GM18858 (cell line): Measurements from ENCODE around the gene KYAT1.

Source experiments
- ATAC-seq: cut with Tn5 transposase; IDR thresholded peaks from one replicate; pipeline ENCODE4 v1.9.1; 2021; ENCODE audit not compliant: unreplicated experiment

KYAT1 gene

DNA sequence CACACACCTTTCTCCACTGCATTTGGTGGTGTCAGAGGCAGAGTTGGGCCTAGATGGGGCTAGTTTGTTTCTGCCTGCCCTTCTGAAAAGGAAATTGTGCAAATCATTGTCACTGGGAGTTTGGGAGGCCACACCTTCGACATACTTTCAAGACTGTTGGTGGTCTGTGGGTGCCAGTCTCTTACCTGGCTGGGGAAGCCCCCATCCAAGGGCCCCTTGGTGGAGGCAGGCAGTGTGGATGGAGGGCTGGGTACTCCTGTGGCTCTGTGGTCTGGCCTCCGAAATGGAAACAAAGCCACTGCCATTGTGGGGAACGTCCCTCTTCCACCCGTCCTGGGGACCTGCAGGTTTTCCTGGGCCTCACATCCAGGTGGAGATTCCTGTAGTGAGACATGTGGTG, 28.1 kb upstream of the KYAT1 start:
- no peak for ATAC-seq

- no peak for ATAC-seq
These were observed 26.6 kb upstream of the KYAT1 start for GRCh38 chr9:128908372-128908771.

DNA sequence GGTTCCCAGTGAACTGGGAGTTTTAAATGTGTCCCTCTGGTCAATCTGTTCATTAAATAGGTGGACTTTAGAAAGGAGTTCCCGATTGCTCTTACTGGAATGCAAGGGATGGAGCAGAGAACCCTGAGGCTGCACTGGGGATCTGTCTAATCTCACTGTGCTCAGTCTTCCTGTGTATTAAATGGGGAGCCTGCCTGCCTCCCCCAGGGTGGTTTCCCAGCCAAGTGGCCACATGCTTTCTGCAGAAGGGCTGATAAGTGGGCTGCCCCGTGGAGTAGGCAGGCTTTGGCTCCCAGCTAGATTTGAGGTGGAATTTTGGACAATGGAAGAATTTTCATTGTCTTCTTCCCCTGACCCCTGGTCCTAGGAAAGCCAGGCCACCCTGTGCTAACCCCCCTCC, 25.0 kb upstream of the KYAT1 start:
- no peak for ATAC-seq

DNA sequence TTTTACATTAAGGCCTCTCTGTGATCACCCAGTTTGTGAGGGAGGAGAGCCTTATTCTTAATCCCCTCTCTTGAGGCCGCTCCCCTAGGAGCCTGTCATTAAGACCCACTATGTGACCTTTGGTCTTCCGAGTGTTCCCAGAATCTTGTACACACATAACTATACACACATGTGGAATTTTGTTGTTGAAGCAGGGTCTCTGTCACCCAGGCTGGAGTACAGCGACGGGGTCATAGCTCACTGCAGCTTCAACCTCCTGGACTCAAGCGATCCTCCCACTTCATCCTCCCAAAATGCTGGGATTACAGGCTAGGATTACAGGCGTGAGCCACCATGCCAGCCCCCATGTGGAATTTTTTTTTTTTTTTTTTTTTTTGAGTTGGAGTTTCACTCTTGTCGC, 24.2 kb upstream of the KYAT1 start:
- ATAC-seq, result no peak

- no peak for ATAC-seq
These were observed 22.3 kb upstream of the KYAT1 start for GRCh38 chr9:128903871-128904620.

DNA sequence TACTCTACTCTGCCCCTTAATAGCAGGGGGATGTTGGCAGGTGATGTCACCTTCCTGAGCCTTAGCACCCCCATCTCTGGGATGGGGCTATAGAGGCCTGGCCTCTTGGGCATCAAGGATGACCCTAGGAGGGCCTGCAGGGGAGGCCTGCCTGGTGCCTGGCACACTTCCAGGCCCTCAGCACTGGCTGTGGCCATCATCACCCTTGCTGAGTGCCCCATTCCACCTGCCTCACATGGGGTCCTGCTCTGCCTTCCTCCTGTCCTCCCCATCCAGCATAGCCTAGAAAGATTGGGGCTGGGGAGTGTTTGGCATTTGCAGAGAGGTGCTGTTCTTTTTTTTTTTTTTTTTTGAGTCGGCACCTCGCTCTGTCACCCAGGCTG, 21.3 kb upstream of the KYAT1 start:
- ATAC-seq, result no peak

DNA sequence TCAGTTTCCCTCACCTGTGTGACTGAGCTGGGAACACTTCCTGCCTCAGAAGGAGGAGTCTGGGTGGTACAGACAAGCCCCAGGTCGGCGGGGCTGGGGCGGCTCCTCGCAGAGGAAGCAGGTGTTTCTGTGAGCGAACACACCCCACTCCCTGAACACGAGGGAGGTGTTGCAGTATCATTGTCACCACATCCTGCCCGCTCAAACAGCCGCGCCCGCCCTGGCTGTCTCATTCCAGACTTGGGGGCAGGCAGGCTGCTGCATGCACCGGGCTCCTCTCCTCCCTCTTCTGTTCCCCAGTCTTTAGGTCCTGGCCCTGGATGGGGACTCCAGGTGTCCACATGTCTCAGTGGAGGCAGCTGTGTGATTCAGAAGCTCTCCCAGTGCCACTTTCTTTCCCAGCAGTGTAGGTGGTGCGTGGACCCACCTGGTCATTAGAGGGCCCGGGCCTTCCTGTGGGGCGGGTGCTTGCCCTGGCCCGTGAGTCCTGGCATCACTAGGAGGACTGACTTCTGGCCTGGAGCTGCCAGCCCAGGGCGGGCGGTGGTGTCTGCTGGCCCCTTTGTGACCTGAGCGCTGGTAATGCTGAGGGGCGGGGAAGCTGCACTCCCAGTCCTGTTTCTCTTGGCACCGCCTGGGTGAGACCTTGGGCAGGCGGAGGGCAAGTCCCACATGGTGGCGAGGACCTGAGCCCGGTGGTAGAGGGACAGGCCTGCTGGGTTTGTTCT, 20.8 kb upstream of the KYAT1 start:
- no peak for ATAC-seq

DNA sequence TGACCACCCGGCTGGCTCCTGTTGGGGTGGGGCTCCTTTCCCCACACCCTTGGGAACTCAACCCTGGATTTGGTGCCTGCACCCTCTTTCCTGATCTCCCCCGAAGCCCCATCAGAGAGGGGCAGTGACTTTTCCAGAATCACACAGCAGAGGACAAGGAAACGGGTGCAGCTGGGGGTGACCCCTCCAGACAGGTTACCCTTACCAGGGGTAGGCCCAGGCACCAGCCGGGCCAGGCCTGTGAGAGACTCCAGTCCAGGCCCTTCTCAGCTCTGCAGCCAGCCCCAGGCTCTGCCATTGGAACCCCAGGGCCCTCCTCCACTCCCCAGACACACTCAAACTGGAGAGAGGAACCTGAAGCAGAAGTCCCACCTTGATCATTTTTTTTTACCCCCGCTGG, 20.1 kb upstream of the KYAT1 start:
- ATAC-seq, result no peak

GRCh38 chr9:128901379-128901778, 19.6 kb upstream of the KYAT1 start:
- ATAC-seq, result no peak

- no peak for ATAC-seq
These were observed 18.0 kb upstream of the KYAT1 start for GRCh38 chr9:128899566-128900322.

DNA sequence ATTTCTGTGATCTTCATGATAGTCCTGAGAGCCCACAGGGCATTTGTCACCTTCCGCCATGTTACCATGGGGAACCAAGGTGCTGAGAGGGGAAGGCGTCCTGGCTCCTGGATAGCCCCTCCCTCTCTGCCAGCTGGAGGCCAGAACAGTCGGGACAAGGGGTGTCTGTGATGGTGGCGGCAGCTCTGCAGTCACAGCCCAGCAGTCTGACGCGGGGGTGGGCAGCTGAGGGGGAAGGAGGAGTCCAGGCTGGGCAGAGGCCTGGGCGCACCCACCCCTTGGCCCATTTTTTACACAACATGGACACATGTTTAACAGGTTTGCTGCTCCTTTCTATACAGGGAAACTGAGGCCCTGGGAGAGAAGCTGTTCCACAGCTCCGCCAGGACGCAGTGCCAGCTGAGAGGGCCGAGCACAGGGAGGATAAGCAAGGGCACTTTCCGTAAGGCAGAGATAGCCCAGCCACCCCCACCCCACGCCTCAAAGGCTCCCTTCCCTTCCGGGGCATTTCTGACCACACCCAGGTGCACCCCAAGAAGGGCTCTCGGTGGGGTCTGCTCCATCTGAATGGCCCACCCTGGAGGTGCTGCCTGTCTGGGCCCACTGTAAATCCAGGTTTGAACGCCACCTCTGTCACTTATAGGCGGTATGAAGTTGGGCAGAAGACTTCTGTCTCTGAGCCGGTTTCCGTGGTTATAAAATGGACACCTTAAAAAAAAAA, 17.3 kb upstream of the KYAT1 start:
- no peak for ATAC-seq

DNA sequence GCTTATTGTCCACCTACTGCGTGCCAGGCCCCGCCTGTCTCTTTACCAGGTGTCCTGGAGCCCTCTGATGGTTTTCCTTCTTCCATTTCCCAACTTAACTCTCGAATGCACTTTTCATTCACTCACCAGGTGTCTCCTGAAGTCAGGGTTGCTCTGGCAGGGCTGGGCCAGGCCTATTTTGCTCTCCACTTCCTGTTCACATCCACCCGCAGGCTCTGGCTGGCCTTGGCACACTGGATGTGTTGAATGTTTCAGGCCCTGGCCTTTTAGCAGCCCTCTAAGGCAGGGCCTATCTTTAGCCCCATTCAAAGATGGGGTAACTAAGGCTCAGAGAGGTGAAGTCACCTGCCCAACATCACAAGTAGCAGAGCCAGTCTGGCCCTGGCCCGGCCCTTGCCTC, 16.6 kb upstream of the KYAT1 start:
- ATAC-seq, result no peak

DNA sequence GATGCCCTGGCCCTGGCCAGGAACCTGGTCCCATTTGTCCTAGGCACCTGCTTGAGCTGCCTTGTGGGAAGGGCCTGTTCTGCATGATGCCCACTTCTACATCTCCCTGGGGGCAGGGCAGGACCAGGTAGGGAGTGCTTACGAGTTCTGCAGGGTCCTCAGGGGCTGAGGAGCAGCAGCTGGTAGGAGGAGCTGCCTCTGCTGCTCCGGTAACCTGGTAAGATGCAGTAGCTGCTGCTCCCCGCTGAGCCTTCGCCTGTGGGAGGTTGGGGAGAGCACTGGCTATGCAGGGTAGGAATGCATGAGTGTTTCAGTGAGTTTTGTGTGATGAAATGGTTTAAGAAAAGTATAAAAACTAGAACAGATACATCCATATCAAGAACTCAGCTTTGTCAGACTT, 13.8 kb upstream of the KYAT1 start:
- ATAC-seq, result no peak

GRCh38 chr9:128894764-128895163, 13.0 kb upstream of the KYAT1 start:
- ATAC-seq, result no peak

DNA sequence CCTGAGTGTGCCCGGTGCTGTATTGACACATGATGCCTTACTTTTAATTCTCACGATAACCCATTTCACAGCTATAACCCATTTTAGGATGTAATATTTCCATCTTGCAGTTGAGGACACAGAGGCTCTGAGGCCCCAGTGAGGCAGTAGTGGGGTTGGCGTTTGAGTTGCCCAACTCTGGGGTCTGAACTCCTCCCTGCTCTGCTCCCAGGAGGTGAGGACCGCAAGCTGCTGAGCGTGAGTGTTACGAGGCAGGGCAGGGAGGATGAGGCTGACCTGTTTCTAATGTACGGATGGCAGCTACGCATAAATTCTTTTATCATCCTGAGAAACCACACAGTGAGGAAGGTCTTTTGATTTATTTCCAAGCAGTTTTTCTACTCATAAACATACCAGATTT, 11.6 kb upstream of the KYAT1 start:
- no peak for ATAC-seq

- no peak for ATAC-seq
These were observed 10.6 kb upstream of the KYAT1 start for GRCh38 chr9:128892221-128892921.

GRCh38 chr9:128891321-128892220, 9.8 kb upstream of the KYAT1 start:
- no peak for ATAC-seq

- no peak for ATAC-seq
These were observed 6.2 kb upstream of the KYAT1 start for GRCh38 chr9:128887914-128888350.

- no peak for ATAC-seq
These were observed 5.3 kb upstream of the KYAT1 start for GRCh38 chr9:128887049-128887448.
